Cardiac muscle cell (in vitro differentiated cells and primary cell): ENCODE measurements around the gene MLLT10. TPM values are rescaled to one million over a fixed set of nuclear protein-coding genes. Genes with fewer than 3 reads are reported as not detected.

Experiments
- DNase-seq, 2 donors: peaks; one replicate each; pipeline versions ENCODE4 v3.0.0 to v3.0.0-alpha.2; 2010 to 2017; ENCODE audit warnings: low read depth in 1 of 2, low spot score in 1 of 2
- H3K27ac ChIP-seq: fragments of 200-600 bp; sonication (generic); 2 replicates; pipeline ENCODE4 v1.5.1; 2016
- H3K27me3 ChIP-seq: fragments of 200-600 bp; sonication (generic); 2 replicates; pipeline ENCODE4 v1.6.0; 2016; ENCODE audit warnings: control low read depth
- H3K36me3 ChIP-seq: fragments of 200-600 bp; sonication (generic); 2 replicates; pipeline ENCODE4 v1.5.1; 2016; ENCODE audit warnings: control low read depth
- H3K4me1 ChIP-seq: fragments of 200-600 bp; sonication (generic); 2 replicates; pipeline ENCODE4 v1.8.1; 2017; ENCODE audit warnings: low read depth, mild to moderate bottlenecking, mixed run types
- H3K4me3 ChIP-seq: fragments of 200-600 bp; sonication (generic); 2 replicates; pipeline ENCODE4 v1.5.1; 2016; ENCODE audit warnings: mild to moderate bottlenecking
- H3K9me3 ChIP-seq: fragments of 200-600 bp; sonication (generic); 2 replicates; pipeline ENCODE4 v1.5.1; 2017; ENCODE audit warnings: low read depth, mild to moderate bottlenecking, control low read depth
- CTCF ChIP-seq: IDR thresholded peaks from 2 replicates; pipeline ENCODE4 v1.5.1; 2012; ENCODE audit warnings: low read depth, mild to moderate bottlenecking, low read length
- polyA plus RNA-seq: library from polyadenylated mRNA; unstranded; fragments of >200 nt; fragmentation: Nextera tagmentation; extraction: Ambion mirVana; gene quantifications from 2 replicates; pipeline ENCODE4 v1.2.1, GENCODE V29; 2016
- total RNA-seq: library from RNA; depleted of rRNA; stranded (reverse); fragments of >200 nt; gene quantifications from 2 replicates; pipeline ENCODE4 v1.2.3, GENCODE V29; 2016

The MLLT10 gene
- total and polyA plus RNA-seq, 2 experiments from 2014 or later, result 38.4 to 40.6 TPM

DNA sequence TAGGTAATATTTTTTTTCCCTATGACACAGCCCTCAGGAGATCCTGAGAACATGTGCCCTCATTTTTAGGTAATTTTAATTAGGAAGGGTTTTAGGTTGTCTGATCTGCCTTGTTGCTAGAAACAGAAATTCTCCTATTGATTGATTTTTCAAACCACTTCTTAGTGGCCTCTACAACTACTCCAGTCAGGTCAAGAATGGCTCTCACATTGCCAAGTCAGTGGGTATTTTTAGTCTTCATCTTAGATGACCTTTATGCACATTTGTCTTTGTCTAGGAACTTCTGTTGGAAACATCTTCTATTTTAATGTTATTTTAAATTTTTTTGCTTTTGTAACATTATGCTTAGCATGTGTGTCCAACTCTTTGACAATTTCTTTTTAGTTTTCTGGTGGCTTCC, 162.3 kb downstream of the MLLT10 start:
- Histone ChIP-seq H3K27ac (peak overlapping the region; percentile 56), H3K4me3 (no peak overlapping the region), H3K9me3 (no peaks in the 10 kb centered on the region), H3K27me3 (no peaks in the 10 kb centered on the region), H3K36me3 (no peaks in the 10 kb centered on the region), H3K4me1 (peaks cover 19% of the 10 kb centered on the region)
- peak in 1 of 2 donors; percentile 17 for DNase-seq
- TF ChIP-seq CTCF, result no peak

- no peak overlapping the region for H3K27ac ChIP-seq
- no peaks in the 10 kb centered on the region for H3K9me3 ChIP-seq
- H3K4me1 ChIP-seq, result peaks cover 15% of the 10 kb centered on the region
- H3K27me3 ChIP-seq, result no peaks in the 10 kb centered on the region
- H3K4me3 ChIP-seq, result no peak overlapping the region
- TF ChIP-seq CTCF, result no peak
- H3K36me3 ChIP-seq, result no peaks in the 10 kb centered on the region
- no peak for DNase-seq
These were observed 165.5 kb downstream of the MLLT10 start for GRCh38 chr10:21699575-21699974.

- no peak overlapping the region for H3K4me3 ChIP-seq
- H3K27me3 ChIP-seq, result no peaks in the 10 kb centered on the region
- no peaks in the 10 kb centered on the region for H3K36me3 ChIP-seq
- no peaks in the 10 kb centered on the region for H3K9me3 ChIP-seq
- no peak for TF ChIP-seq CTCF
- no peak for DNase-seq
- H3K27ac ChIP-seq, result no peak overlapping the region
- peaks cover 14% of the 10 kb centered on the region for H3K4me1 ChIP-seq
These were observed 166.4 kb downstream of the MLLT10 start for GRCh38 chr10:21700474-21700873.

GRCh38 chr10:21702633-21703111, 168.6 kb downstream of the MLLT10 start:
- no peak overlapping the region for H3K4me3 ChIP-seq
- no peaks in the 10 kb centered on the region for H3K36me3 ChIP-seq
- H3K27ac ChIP-seq, result no peak overlapping the region
- no peaks in the 10 kb centered on the region for H3K27me3 ChIP-seq
- DNase-seq, result no peak
- no peak for TF ChIP-seq CTCF
- H3K9me3 ChIP-seq, result no peaks in the 10 kb centered on the region
- no peaks in the 10 kb centered on the region for H3K4me1 ChIP-seq

DNA sequence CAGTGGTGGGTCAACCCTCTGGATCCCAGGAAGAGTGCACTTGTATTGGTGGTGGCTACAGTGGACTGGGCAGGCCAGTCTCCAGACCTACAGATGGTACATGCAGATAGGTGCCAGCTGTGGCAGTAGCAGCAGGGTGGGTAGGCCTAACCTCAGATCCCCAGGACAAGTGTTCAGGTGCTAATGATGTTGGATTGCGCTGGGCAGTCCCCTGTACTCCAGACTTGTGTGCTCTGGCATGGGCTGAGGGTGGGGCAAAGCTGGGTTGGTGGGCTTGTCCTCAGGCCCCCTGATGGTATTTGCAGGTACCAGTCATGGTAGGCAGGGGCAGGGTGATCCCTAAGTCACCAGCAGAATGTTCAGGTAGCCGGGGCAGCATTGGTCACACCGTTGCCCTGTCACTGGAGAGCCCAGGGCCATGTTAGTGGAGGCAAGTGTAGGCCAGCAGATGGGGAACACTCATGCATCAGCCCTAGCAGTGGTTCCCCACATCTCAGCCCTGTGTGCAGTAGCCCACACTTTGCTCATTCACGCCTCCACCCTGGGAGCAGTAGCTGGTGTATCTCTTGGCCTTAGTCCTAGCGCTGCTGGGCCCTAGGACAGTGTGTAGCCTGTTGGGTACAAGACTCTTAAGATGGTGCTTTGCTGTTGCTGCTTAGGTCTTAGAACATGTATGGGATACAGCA, 171.3 kb downstream of the MLLT10 start:
- no peak for DNase-seq
- Histone ChIP-seq H3K27ac (peak overlapping the region; percentile 50), H3K4me3 (no peak overlapping the region), H3K4me1 (peaks cover 10% of the 10 kb centered on the region), H3K9me3 (no peaks in the 10 kb centered on the region), H3K36me3 (no peaks in the 10 kb centered on the region), H3K27me3 (no peaks in the 10 kb centered on the region)
- TF ChIP-seq CTCF, result no peak
